D721Med (cell line): ENCODE data around the gene KCNA10.
A peak's percentile ranks its signal among the peaks of the same experiment; 100 is the strongest.

Source experiments
- DNase-seq: peaks from one replicate; pipeline ENCODE4 v3.0.0; 2011; ENCODE audit warnings: low spot score; ENCODE audit not compliant: insufficient read length
- FAIRE-seq: peaks from 2 replicates; lab custom pipeline; 2011; peaks lifted over from hg19 to GRCh38; lab: Jason Lieb, UNC
- TF ChIP-seq, protein P1 (sequence below): IDR thresholded peaks from 2 replicates; pipeline ENCODE4 v1.5.1; 2012; ENCODE audit warnings: mild to moderate bottlenecking, control low read depth; ENCODE audit not compliant: insufficient read depth; ENCODE audit errors: missing control alignments

The KCNA10 gene

GRCh38 chr1:110502402-110503151 is 16.4 kb downstream of the KCNA10 start:
- TF ChIP-seq, protein P1, sequence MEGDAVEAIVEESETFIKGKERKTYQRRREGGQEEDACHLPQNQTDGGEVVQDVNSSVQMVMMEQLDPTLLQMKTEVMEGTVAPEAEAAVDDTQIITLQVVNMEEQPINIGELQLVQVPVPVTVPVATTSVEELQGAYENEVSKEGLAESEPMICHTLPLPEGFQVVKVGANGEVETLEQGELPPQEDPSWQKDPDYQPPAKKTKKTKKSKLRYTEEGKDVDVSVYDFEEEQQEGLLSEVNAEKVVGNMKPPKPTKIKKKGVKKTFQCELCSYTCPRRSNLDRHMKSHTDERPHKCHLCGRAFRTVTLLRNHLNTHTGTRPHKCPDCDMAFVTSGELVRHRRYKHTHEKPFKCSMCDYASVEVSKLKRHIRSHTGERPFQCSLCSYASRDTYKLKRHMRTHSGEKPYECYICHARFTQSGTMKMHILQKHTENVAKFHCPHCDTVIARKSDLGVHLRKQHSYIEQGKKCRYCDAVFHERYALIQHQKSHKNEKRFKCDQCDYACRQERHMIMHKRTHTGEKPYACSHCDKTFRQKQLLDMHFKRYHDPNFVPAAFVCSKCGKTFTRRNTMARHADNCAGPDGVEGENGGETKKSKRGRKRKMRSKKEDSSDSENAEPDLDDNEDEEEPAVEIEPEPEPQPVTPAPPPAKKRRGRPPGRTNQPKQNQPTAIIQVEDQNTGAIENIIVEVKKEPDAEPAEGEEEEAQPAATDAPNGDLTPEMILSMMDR, result no peak
- FAIRE-seq, result no peak
- DNase-seq, result no peak

DNA sequence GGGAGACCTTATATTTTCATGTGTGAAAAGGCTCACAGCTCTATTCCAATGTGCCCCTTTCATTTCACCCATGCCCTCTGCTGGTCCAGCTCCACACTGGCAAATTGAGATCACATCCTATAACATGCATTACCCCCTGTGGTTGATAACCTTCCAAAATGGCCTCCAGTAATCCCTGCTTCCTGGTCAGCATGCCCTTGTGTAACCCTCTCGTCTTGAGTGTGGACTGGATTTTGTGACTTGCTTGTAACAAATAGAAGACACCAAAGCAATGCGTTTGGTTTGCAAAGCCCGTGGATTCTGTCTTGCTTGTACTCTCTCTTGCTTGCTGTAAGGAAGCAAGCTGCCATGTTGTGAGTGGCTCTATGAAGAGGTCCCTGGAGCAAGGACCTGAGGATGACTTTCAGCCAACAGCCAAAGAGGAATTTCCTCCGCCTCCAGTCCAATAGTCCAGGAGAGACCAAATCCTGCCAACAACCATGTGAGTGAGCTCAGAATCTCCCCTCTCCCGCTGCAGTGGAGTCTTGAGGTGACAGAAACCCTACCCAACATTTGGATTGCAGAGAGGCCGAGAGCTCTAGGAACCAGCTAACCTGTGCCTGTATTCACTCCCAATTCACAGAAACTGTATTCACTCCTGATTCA is 17.4 kb downstream of the KCNA10 start:
- TF ChIP-seq, protein P1, result no peak
- no peak for FAIRE-seq
- DNase-seq, result no peak

GRCh38 chr1:110498270-110498669 is 20.7 kb downstream of the KCNA10 start:
- no peak for FAIRE-seq
- DNase-seq, result no peak
- TF ChIP-seq, protein P1, result no peak

DNA sequence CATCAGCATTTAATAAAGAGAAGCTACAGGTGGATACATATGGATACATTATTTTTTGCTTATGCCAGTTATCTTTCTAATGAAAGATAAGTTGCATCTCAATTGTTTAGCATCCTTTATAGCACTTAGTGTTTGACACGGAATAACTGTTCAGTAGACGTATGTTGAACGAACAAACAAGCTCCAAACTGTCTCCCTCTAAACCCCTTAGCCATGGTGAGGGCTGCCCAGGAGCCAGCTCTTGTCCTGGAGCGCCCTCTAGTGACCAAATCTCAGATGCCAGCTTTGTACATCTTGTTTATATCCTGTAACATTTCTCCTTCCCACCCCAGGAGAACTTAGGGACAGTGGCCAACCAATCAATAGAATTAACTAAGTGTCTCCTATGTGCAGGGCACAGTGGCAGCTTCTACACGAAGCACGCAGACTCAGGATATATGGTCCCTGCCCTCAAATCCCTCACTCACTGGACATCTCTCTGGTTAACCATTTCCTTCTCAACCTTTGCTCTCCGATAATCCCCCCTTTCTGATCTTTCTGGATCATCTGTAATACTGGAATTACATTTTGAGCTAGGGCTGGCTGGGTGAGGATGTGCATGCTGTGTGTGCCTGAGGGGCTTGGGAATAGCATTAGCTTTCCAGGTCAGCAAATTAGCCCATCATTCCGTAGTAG is 22.9 kb downstream of the KCNA10 start:
- FAIRE-seq, result no peak
- DNase-seq, result peak; percentile 77
- TF ChIP-seq, protein P1, result peak; percentile 98

- TF ChIP-seq, protein P1, result no peak
- FAIRE-seq (no peak), DNase-seq (no peak)
Observed at GRCh38 chr1:110494522-110495406, 24.2 kb downstream of the KCNA10 start.

DNA sequence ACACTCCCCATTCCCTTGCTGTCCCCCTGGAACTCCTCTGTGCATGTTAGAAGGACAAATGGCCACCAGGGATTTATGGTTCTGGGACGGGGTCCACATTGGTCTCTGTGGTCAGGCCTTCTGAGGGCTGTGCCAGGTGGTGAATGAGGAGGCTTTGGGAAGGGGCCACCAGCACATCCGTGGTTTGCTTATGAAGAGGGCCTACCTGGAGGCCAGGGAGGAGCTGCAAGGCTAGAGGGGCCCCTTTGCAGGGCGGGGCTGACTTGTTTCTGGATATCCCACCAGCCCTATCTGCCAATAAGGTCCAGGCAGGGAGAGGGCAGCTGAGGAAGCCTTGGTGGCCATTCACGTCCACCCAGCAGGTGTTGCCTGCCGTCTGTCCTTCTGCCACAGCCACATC is 24.9 kb downstream of the KCNA10 start:
- DNase-seq (no peak), FAIRE-seq (no peak)
- TF ChIP-seq, protein P1, result no peak
